ENCODE measurements around the gene ARHGEF39.
"Not testable (repeated sequence)": the region's sequence is repeated elsewhere in the genome, so short reads cannot be mapped to it uniquely, and the experiment has no call there.

Gene ARHGEF39

DNA sequence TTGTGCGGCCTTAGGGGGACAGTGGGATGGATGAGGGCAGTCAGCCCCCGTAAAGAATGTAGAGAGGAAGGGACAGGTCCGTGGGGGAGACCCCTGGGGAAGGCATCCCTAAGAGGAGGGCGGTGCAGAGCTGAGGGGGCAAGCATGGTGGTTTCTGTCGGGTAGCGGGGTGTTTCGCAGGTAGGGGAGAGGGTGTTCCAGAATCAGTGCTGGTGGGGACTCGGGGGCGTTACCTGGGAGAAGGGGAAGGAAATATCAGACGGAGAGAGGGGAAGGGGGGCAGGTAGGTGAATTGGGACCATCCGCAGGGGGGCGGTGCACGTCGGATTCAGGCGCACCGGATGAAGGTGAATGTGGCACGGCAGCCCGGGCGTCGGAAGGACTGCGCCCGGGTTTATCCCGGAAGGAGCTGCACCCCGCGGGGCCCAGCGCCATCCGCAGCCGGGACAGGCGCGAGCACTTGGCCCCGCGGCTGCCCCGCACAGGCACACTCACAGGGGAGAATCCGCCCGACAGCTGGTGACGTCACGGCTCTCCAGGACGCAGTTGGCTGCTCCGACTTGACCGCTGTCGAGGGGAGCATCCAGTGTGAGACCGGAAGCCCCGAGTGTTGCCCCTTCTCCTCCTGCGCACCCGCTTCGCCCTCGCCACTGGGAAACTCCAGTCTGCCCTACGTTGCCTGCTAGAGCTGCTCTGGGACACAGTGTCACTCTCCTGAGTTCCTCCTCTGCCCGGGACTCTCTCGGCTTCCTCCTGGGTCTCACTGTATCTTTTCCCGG, 48.1 kb downstream of the ARHGEF39 start:
- peak; percentile 83 for DNase-seq

DNA sequence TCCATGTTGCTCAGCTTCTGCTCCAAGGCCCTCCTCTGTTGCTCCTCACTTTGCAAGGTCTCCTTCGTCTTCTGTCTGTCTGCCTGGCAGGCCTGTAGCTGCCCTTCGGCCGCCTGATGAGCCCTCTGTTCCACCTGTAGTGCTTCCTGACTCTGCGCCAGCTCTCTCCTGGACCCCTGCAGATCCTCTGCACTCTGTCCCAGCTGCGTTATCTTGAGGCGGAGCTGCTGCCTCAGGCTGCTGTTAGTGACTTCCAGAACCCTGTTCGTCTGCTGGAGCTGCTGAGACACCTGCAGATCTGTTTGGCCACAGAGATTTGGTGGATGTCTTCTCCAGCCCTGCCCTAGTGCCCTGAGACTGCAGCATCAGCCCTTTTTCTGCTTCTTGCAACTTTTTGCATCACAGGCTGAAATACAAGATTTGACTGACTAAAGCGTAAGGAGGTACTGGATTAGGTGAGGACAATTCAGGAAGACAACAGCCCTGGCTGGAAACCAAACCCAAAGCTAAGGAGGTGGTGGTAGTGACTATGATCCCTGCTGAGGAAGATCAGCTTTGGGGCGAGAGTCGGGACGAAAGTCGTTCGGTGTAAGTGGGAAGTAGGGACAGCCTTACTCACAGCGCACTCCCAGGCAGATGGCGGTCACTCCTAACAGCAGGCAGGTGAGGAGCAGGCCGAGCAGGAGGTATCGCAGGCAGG, 48.9 kb downstream of the ARHGEF39 start:
- no peak for DNase-seq

DNA sequence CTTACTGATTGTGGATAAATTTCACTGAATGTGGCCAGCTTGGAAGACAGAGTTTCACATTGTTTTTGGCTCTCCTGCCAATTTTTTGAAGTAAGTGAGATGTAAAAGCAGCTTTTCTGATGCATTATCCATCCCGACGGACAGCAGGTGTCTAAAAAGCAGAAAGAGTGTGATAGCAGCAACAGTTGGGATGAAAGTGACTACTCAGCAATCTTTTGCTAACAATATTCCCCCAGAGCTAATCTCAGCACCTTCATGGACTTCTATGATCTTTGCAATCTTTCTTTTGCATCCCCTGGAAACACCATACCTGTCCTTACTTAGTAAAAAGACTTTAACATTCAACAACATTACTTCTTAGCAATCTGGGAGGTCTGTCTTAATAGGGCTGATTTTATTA, 52.2 kb downstream of the ARHGEF39 start:
- no peak for DNase-seq

DNA sequence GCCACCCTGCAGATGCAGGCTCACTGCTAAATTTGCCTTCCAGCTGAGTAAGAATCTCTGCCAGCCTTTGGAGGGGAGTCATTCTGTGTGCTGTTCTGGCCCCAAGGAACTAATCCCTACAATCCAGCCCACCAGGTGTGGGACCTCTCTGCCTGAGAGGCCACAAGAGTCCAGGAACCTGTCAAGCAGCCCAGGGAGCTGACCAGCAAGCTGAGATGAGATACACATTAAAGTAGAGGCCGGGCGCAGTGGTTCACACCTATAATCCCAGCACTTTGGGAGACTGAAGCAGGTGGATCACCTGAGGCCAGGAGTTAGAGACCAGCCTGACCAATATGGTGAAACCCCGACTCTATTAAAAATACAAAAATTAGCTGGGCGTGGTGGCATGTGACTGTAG, 52.9 kb downstream of the ARHGEF39 start:
- DNase-seq: not testable (repeated sequence)

DNA sequence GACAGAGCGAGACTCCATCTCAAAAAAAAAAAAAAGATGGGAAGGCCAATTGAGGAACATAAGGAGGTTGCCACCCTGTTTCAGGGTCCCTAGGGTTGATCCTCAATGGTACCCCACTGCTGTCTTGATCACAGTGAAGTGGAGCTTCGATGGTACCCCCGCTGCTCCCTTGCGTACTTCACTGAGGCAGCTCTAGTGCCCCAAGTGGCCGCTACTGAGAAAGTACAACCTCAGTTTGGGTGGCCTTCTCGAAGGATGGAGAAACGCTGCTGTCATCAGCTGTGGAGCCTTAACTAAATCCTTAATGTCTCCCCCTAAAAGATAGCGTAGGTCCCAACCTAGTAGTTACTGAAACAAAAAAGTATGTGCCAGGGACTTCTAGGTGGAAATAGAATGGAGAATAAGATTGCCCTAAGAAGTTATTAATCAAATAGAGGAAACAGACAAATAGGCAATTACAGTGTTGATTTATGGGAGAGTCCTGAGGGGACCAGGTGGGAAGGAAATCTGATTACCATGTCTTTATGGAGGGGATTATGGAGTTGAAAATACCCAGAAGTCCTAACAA, 53.7 kb downstream of the ARHGEF39 start:
- DNase-seq: peak; percentile 73

DNA sequence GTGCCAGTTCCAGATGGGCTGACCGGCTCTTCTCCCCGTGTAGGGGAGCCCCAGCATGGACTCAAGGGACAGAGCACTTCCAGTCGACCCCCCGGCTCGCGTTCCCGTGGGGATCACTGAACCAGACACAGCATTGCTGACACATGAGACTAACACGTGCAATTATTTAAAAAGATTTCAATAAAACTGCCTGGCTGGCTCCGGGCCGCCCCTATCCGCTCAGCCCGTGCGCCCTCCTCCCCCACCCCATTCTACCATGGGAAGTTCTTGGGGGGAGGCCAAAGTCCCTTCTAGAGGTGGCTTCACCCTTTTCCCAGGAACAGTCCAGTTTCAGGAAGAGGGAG, 55.2 kb downstream of the ARHGEF39 start:
- no peak for DNase-seq
